Stimulated activated CD4-positive, alpha-beta T cell treated with anti-CD3 and anti-CD28 coated beads, Interleukin-12 subunit alpha, Interleukin-12 subunit beta, amount 100 ng/mL, for 48 hours (primary cell): ENCODE results near the gene OMA1.

Experiments used
- DNase-seq, 3 donors: peaks; one replicate each; pipeline ENCODE4 v3.0.0-alpha.2; 2020; ENCODE audit warnings: low read depth in 2 of 3, low spot score in 1 of 3

The OMA1 gene

GRCh38 chr1:58432851-58433668, 113.5 kb downstream of the OMA1 start:
- no peak for DNase-seq

- no peak for DNase-seq
These were observed 114.5 kb downstream of the OMA1 start for GRCh38 chr1:58431901-58432620.
